A673 (cell line): ENCODE measurements around the gene CAMK2N2. TPM values are rescaled to one million over a fixed set of nuclear protein-coding genes. Genes with fewer than 3 reads are reported as not detected.

ENCODE experiments used
- BruUV-seq: library from RNA; stranded (reverse); fragments of 400-500 nt; replicated peaks from 2 replicates; lab custom pipeline; 2021; lab: Mats Ljungman, UMichigan
- CTCF ChIA-PET: fragments of 300-600 bp; sonication (Branson Sonifier 250); formaldehyde crosslinking; loops from one replicate; lab custom pipeline; 2022; ENCODE audit warnings: antibody characterized with exemption; lab: Charles Lee
- POLR2A ChIA-PET: fragments of 300-600 bp; sonication (Branson Sonifier 250); formaldehyde crosslinking; loops from one replicate; lab custom pipeline; 2022; ENCODE audit warnings: antibody characterized with exemption; ENCODE audit not compliant: low non-redundant PET; lab: Charles Lee
- DNase-seq: peaks from one replicate; pipeline ENCODE4 v3.0.0-alpha.2; 2015; ENCODE audit warnings: low spot score
- H3K27ac ChIP-seq: fragments of 200-600 bp; sonication (generic); 2 replicates; pipeline ENCODE4 v1.5.1; 2016; ENCODE audit warnings: mixed run types, low read depth, mild to moderate bottlenecking, mixed read lengths, antibody characterized with exemption, low read length; ENCODE audit not compliant: poor library complexity, severe bottlenecking
- H3K27me3 ChIP-seq: fragments of 200-600 bp; sonication (generic); replicated peaks from 2 replicates; pipeline ENCODE4 v1.6.1; 2017; ENCODE audit warnings: mixed run types, low read depth, mild to moderate bottlenecking, mixed read lengths, antibody characterized with exemption, low read length; ENCODE audit not compliant: insufficient read depth, poor library complexity
- H3K36me3 ChIP-seq: fragments of 200-600 bp; sonication (generic); 2 replicates; pipeline ENCODE4 v1.6.1; 2016; ENCODE audit warnings: mixed run types, mild to moderate bottlenecking, mixed read lengths, antibody characterized with exemption, low read length; ENCODE audit not compliant: insufficient read depth, poor library complexity, severe bottlenecking
- H3K4me1 ChIP-seq: fragments of 200-600 bp; sonication (generic); 2 replicates; pipeline ENCODE4 v1.6.1; 2017; ENCODE audit warnings: mixed run types, mild to moderate bottlenecking, mixed read lengths, antibody characterized with exemption, low read length; ENCODE audit not compliant: insufficient read depth, poor library complexity, severe bottlenecking
- H3K4me3 ChIP-seq: fragments of 200-600 bp; sonication (generic); 2 replicates; pipeline ENCODE4 v1.5.1; 2016; ENCODE audit warnings: low read depth, mixed run types, mild to moderate bottlenecking, mixed read lengths, low read length; ENCODE audit not compliant: poor library complexity, severe bottlenecking
- H3K9me3 ChIP-seq: fragments of 200-600 bp; sonication (generic); 2 replicates; pipeline ENCODE4 v1.6.1; 2016; ENCODE audit warnings: mixed run types, low read depth, mild to moderate bottlenecking, mixed read lengths, antibody characterized with exemption, low read length; ENCODE audit not compliant: poor library complexity, severe bottlenecking
- CTCF ChIP-seq: fragments of 300-800, 200-600 bp; sonication (generic); conservative IDR thresholded peaks from 2 replicates; pipeline ENCODE4 v1.5.1; 2017; ENCODE audit warnings: low read depth, mild to moderate bottlenecking, antibody characterized with exemption, low read length, moderate library complexity, mixed read lengths
- EZH2 ChIP-seq: fragments of 200-600 bp; sonication (generic); IDR thresholded peaks from 2 replicates; pipeline ENCODE4 v1.6.1; 2017; ENCODE audit warnings: borderline replicate concordance, low read depth, mild to moderate bottlenecking, mixed read lengths, antibody characterized with exemption, low read length; ENCODE audit not compliant: poor library complexity, severe bottlenecking
- intact Hi-C: fragments of 100-400 bp; cut with micrococcal nuclease; formaldehyde crosslinking; loops from one replicate; pipeline ENCODE4 v1.10.0; 2022; ENCODE audit not compliant: unreplicated experiment
- total RNA-seq: library from RNA; stranded (reverse); gene quantifications from 2 replicates; pipeline ENCODE4 v1.2.3, GENCODE V29; 2021

Gene CAMK2N2
- total RNA-seq, 1 experiment from 2014 or later = 1.3 TPM

- ChIA-PET POLR2A (interaction anchor here (0.6 kb wide), 1 partner anchor 37 kb away, joined by 5 read pairs; no protein-coding TSS in a partner anchor), CTCF (no interaction called here)
- Histone ChIP-seq H3K9me3 (no peaks in the 10 kb centered on the region), H3K4me3 (no peak overlapping the region), H3K36me3 (no peaks in the 10 kb centered on the region), H3K27me3 (peaks cover 31% of the 10 kb centered on the region), H3K4me1 (peaks cover 2% of the 10 kb centered on the region), H3K27ac (no peak overlapping the region)
- intact Hi-C loops = no loop called here
- DNase-seq = no peak
- no TSS peak for BruUV-seq
- TF ChIP-seq CTCF (no peak), EZH2 (no peak)
Observed at GRCh38 chr3:184234671-184235380, 26.5 kb downstream of the CAMK2N2 start.

GRCh38 chr3:184234224-184234623 is 27.1 kb downstream of the CAMK2N2 start:
- ChIA-PET POLR2A (interaction anchor here (0.6 kb wide), 1 partner anchor 37 kb away, joined by 5 read pairs; no protein-coding TSS in a partner anchor), CTCF (no interaction called here)
- TF ChIP-seq EZH2 (no peak), CTCF (no peak)
- Histone ChIP-seq H3K4me3 (no peak overlapping the region), H3K4me1 (peaks cover 5% of the 10 kb centered on the region), H3K27me3 (peaks cover 36% of the 10 kb centered on the region), H3K27ac (no peak overlapping the region), H3K36me3 (no peaks in the 10 kb centered on the region), H3K9me3 (no peaks in the 10 kb centered on the region)
- no TSS peak for BruUV-seq
- no peak for DNase-seq
- intact Hi-C loops = no loop called here

GRCh38 chr3:184233127-184233843 is 28.1 kb downstream of the CAMK2N2 start:
- ChIA-PET CTCF (no interaction called here), POLR2A (no interaction called here)
- no peak overlapping the region for H3K27ac ChIP-seq
- DNase-seq = no peak
- H3K36me3 ChIP-seq = no peaks in the 10 kb centered on the region
- no peaks in the 10 kb centered on the region for H3K9me3 ChIP-seq
- peaks cover 44% of the 10 kb centered on the region for H3K27me3 ChIP-seq
- no peak for TF ChIP-seq CTCF
- H3K4me3 ChIP-seq = no peak overlapping the region
- BruUV-seq = no TSS peak
- peaks cover 5% of the 10 kb centered on the region for H3K4me1 ChIP-seq
- intact Hi-C loops = no loop called here
